GM21717 (cell line): ENCODE measurements around the gene NKAP.

Experiments used
- ATAC-seq: cut with Tn5 transposase; IDR thresholded peaks from one replicate; pipeline ENCODE4 v1.9.1; 2021; ENCODE audit warnings: mild to moderate bottlenecking, moderate library complexity; ENCODE audit not compliant: unreplicated experiment

Gene NKAP

DNA sequence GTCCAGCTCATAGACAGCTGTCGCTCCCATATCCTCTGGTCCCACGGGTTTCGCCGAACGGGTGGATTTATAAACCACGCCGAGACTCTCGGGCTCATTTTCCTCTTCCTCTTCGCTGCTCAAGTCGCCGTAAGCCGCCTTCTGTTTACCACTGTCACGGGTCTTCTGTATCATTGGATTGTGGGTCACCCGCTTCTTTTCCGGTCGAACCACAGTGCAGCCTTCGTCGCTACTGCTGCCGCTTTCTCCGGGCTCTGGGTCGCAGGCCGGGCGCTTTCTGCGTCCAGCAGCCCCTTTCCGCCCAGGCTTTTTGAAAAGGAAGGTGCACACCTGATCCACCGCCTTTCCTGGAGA lies 72.3 kb downstream of the NKAP start:
- ATAC-seq, result peak; percentile 36
